Measurements from ENCODE around the gene SYTL2.
"Not testable (repeated sequence)": the region's sequence is repeated elsewhere in the genome, so short reads cannot be mapped to it uniquely, and the experiment has no call there.

Gene SYTL2

GRCh38 chr11:85810871-85811611 lies at the start of gene SYTL2:
SYTL2 (minus strand) TSS chr11:85811141; CDS start chr11:85757725, 53,416 bp downstream.
- peak; percentile 77 for DNase-seq

GRCh38 chr11:85859541-85859940 lies 48.6 kb upstream of the SYTL2 start:
- not testable (repeated sequence) for DNase-seq

GRCh38 chr11:85857098-85857497 lies 46.2 kb upstream of the SYTL2 start:
- DNase-seq = no peak

DNA sequence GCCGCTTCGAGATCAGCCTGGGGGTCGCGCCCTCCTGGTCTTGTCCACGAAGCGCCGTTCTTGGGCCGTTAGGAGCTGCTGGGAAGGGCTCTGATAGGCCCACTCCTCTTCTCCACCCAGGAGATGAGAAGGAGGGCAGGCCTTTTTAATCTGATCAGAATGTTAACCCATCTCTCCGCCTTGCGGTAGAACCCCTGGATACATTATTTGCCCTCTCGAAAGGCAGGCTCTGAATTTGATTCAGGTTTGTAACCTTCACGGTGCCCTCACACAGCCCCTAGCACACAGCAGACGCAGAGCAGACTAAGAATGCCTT lies 44.4 kb upstream of the SYTL2 start, which contains the start of gene CCDC83:
CCDC83 (plus strand) TSS at position 43 of the 316 bp plus-strand sequence. CDS start 9,741 bp downstream, outside the sequence.
- no peak for DNase-seq

- peak; percentile 97 for DNase-seq
Observed at GRCh38 chr11:85854557-85855340, 43.8 kb upstream of the SYTL2 start.

DNA sequence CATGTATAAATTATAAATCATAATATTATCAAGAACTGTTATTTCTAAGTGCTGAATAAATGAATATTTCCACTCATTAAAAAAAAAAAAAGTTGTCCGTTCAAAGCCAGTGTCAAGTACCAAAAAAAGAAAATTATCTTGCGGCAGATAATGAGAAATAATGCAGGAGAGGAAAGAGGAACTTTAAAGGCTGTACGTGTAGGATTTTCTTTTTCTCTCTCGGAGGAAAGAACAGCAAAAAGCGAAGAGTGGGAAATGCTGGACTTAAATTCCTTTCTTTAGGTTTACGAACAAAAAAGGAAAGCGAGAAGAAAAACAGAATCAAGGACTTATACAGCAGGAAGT lies 43.2 kb upstream of the SYTL2 start:
- DNase-seq = no peak

GRCh38 chr11:85853541-85853940 lies 42.6 kb upstream of the SYTL2 start:
- DNase-seq = not testable (repeated sequence)

- DNase-seq = not testable (repeated sequence)
Observed at GRCh38 chr11:85852754-85853153, 41.8 kb upstream of the SYTL2 start.

GRCh38 chr11:85848556-85848955 lies 37.6 kb upstream of the SYTL2 start:
- DNase-seq = no peak

DNA sequence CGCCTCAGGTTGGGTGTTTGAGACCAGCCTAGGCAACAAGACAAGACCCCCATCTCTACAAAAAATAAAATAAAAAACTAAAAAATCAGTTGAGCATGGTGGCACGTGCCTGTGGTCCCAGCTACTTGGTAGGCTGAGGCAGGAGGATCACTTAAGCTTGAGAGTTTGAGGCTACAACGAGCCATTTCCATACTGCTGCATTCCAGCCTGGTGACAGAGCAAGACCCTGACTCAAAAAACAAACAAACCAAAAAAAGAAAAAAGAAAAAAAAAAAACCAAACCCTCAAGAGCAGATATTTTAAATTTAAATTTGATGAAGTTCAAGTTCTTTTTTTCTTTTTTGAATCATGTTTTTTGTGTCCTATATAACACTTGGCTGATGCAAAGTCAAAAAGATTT lies 37.1 kb upstream of the SYTL2 start:
- no peak for DNase-seq

DNA sequence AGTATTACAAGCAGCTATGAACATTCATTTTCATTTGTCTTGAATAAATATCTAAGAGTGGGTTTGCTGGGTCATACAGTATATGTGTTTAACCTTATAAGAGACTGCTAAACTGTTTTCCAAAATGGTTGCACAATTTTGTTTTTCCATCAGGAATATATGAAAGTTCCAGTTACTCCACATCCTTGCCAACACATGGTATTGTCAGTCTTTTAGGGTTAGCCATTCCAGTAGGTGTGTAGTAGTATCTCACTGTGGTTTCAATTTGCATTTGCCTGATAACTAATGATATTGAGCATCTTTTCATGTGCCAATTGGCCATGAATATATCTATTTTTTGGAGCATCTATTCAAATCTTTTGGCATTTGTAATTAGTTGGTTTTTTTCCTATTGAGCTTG lies 36.5 kb upstream of the SYTL2 start:
- DNase-seq = no peak

GRCh38 chr11:85845124-85845631 lies 34.2 kb upstream of the SYTL2 start:
- no peak for DNase-seq

DNA sequence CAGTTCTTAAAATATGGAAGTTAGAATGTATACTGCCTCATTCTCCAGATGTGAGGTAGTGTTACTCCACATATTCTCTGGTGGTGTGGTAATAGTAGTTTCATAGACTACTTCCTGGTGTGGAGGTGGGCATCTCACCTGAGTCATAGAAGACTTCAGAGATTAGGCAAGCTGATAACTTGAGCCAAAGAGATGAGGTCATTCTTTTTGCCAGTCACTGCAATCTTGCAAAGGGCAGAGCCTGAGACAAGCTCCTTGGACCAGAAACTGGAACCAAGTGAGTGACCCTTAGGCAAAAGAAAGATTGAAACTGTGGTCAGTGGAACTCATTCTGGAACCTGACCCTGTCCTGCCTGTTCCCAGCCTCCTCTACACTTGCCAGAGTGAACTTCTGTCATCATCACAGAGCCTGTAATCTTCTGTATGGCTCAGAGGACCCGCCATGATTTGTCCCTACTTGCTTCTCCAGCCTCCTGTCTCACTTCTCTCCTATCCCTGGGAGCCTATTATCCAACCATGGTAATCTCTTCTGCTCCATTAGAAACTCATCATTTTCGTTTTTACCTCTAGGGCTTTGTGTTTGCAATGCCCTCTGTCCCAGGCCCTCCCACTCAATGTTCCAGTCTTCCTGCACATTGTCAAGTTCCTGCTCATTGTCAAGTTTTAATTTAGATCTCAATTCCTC lies 33.6 kb upstream of the SYTL2 start:
- DNase-seq = no peak

GRCh38 chr11:85843929-85844328 lies 33.0 kb upstream of the SYTL2 start:
- DNase-seq = no peak

DNA sequence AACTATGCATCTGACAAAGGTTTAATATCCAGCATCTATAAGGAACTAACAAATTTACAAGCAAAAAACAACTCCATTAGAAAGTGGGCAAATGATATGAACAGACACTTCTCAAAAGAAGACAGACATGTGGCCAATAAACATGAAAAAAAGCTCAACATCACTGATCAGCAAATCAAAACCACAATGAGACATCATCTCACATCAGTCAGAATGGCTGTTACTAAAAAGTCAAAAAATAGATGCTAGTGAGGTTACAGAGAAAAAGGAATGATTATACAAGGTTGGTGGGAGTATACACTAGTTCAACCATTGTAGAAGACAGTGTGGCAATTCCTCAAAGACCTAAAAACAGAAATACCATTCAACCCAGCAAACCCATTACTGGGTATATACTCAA lies 30.0 kb upstream of the SYTL2 start:
- DNase-seq = not testable (repeated sequence)

GRCh38 chr11:85835729-85836128 lies 24.8 kb upstream of the SYTL2 start:
- DNase-seq = no peak

DNA sequence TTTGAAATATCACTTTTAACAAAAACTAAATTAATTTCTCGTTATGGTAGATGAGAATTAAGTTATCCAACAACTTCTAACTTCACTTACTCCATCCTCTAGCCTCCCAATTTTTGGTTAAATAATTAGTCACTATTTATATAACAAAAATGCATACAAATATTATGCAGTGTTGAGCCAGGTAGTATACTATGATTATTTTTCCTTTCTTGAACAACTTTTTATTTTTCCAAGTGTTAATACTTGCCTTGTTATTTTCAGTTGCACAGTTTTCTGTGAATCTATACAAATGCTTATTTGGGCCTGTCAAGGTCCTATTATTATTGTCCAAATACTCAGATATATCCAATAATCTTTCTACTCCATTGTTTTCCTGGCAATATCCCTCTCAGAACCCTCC lies 24.3 kb upstream of the SYTL2 start:
- DNase-seq = no peak

DNA sequence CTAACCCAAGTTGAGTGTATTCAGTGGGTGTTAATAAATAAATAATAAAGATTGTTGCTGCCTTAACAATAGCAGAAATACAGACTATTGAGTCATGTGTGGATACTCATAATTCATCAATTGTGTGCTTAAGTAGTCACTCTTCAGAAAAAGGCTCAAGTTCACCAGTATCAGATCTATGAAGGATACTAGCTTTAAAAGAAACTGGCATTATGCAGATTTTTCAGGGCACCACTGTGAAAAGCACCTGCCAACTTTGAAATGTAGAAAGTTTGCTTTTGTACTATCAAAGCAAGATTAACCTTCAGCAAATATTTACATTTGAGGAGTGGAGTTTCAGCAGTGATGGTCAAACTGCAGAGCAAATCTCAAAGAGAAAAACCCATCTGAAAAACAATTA lies 20.1 kb upstream of the SYTL2 start:
- no peak for DNase-seq

DNA sequence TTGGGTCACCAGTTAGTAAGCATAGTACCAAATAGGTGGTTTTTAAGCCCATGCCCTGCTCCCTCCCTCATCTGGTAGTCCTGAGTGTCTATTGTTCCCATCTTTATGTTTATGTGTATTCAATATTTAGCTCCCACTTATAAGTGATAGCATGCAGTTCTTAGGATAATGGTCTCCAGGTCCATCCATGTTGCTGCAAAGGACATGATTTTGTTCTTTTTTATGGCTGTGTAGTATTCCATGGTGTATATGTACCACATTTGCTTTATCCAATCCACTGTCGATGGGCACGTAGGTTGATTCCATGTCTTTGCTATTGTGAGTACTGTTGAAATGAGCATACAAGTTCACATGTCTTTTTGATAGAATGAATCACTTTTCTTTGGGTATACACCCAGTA lies 18.2 kb upstream of the SYTL2 start:
- no peak for DNase-seq

DNA sequence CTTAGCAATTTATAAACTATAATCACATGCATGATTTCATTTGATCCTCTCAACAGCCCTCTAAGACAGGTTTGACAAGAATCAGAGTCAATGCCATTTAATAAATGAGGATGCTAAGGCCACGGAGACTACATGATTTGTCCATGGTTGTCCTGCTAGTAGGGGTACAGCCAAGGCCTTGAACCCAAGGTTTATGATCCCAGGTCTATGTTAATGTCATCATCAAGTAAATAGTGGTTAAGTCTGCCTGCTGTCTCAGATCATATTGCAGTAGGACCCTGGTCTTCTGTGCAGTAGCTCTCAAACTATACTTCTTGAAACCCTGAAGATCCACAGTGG lies 17.7 kb upstream of the SYTL2 start:
- no peak for DNase-seq

DNA sequence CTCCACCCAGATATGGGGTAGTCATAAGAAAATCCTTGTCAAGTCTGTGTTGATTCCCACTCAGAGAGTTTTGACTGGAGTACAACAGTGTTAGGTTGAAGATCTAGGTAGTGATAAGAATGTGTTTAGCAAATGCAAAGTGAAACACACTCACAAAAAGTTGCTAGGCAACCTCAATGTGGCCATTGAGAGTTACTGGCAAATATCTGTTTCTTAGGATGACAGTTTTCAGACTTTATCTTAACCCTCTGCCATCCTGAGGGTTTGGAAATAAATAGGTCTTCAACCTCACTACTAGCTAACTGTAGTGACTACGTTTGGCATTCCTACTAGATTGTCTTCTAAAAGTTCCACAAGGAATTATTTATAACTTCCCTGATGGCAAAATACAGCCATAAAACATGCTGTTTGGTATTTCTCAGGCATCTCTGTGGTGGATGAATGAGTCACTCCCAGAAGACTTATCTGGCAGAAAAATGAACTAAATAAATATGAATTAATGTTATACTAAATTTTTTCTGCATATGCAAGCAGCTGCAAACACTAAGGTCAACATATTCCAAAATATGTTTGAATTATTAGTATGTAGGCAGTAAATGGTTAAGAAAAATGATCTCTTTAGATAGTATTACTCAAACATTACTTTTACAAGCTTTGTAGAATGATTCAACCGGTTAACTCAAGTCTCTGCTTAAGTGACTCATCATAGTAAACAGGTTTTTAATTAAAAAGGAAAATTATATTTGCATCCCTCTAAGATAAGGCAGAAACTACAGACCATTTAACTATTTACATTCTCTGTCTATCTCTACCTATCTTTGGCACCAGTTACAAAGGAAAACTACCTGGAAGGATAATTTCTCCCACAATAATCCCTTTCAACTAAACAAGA lies 17.1 kb upstream of the SYTL2 start:
- DNase-seq = peak; percentile 13

DNA sequence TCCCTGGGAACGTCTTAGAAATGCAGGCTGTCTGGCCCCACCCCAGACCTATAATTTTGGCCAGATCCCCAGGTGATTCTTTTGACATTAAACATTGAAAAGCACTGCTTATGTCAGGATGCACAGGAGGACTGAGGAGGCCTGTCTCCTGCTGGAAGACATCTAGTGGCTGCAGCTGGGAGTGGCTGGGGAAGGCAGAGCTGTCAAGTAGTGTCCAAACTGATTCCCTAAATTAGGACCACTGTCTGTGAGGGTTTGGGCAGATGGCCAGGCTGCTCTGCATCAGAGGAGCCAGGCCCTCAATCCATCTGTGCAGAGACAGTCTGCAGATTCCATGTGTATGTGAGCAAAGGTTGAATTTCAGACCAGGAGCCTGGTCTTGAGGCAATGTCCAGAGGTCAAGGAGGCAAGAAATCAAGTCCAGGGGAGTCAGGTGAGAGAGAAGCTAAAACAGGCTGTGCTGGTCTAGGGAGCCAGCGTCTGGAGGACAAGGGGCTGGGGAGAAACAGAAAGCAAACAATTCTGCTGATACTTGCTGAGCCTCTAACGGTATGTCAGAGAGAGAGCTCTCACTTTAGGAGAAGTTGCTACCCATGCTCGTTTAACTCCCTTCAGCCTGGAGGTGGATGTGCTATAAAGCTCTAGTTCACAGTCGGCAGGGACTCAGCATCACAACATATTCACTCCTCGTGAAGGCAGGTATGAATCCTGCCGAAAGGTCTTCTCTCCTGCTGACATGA lies 15.3 kb upstream of the SYTL2 start:
- DNase-seq = peak; percentile 51
